Osteoblast (primary cell): ENCODE results near the gene F11R. TPM values are rescaled to one million over a fixed set of nuclear protein-coding genes. Genes with fewer than 3 reads are reported as not detected.
A peak's percentile ranks its signal among the peaks of the same experiment; 100 is the strongest.

Experiments
- DNase-seq: peaks from one replicate; pipeline ENCODE4 v3.0.0; 2011; ENCODE audit warnings: low spot score, mixed read lengths; ENCODE audit not compliant: insufficient read length; ENCODE audit errors: missing footprints
- H2AFZ ChIP-seq: 2 replicates; pipeline ENCODE4 v1.6.0; 2011; ENCODE audit warnings: mild to moderate bottlenecking, low read length
- H3K27ac ChIP-seq: 2 replicates; pipeline ENCODE4 v1.5.1; 2011; ENCODE audit warnings: mild to moderate bottlenecking, low read depth, low read length, moderate library complexity
- H3K27me3 ChIP-seq: 2 replicates; pipeline ENCODE4 v1.6.0; 2012; ENCODE audit warnings: mild to moderate bottlenecking, control low read depth, inconsistent platforms, low read length, moderate library complexity; ENCODE audit not compliant: insufficient read depth
- H3K36me3 ChIP-seq: 2 replicates; pipeline ENCODE4 v1.5.1; 2011; ENCODE audit warnings: mild to moderate bottlenecking, low read length, control low read depth, moderate library complexity; ENCODE audit not compliant: insufficient read depth
- H3K4me1 ChIP-seq: 2 replicates; pipeline ENCODE4 v1.5.1; 2011; ENCODE audit warnings: mild to moderate bottlenecking, low read length, control low read depth, moderate library complexity; ENCODE audit not compliant: insufficient read depth
- H3K4me2 ChIP-seq: 2 replicates; pipeline ENCODE4 v1.6.0; 2011; ENCODE audit warnings: mild to moderate bottlenecking, low read length; ENCODE audit not compliant: insufficient read depth
- H3K4me3 ChIP-seq: fragments of 200-600 bp; sonication (generic); 3 replicates; pipeline ENCODE4 v1.5.1; 2012; ENCODE audit warnings: mild to moderate bottlenecking, low read length, inconsistent platforms; ENCODE audit not compliant: insufficient read depth
- H3K79me2 ChIP-seq: 2 replicates; pipeline ENCODE4 v1.6.0; 2012; ENCODE audit warnings: mild to moderate bottlenecking, low read length, control low read depth, inconsistent platforms; ENCODE audit not compliant: insufficient read depth
- H3K9me3 ChIP-seq: 2 replicates; pipeline ENCODE4 v1.5.1; 2011; ENCODE audit warnings: low read depth, low read length, control low read depth
- H4K20me1 ChIP-seq: 2 replicates; pipeline ENCODE4 v1.6.0; 2012; ENCODE audit warnings: mild to moderate bottlenecking, low read length, control low read depth; ENCODE audit not compliant: insufficient read depth
- total RNA-seq: library from RNA; depleted of rRNA; stranded (reverse); fragments of >200 nt; gene quantifications from 2 replicates; pipeline ENCODE4 v1.2.3, GENCODE V29; 2012
- TF ChIP-seq, protein P1 (sequence below): IDR thresholded peaks from 2 replicates; pipeline ENCODE4 v1.5.1; 2011; ENCODE audit warnings: mild to moderate bottlenecking, low read depth, low read length, moderate library complexity; ENCODE audit errors: extremely low read depth

The F11R gene
- total RNA-seq, 1 donor: 0.72 TPM

DNA sequence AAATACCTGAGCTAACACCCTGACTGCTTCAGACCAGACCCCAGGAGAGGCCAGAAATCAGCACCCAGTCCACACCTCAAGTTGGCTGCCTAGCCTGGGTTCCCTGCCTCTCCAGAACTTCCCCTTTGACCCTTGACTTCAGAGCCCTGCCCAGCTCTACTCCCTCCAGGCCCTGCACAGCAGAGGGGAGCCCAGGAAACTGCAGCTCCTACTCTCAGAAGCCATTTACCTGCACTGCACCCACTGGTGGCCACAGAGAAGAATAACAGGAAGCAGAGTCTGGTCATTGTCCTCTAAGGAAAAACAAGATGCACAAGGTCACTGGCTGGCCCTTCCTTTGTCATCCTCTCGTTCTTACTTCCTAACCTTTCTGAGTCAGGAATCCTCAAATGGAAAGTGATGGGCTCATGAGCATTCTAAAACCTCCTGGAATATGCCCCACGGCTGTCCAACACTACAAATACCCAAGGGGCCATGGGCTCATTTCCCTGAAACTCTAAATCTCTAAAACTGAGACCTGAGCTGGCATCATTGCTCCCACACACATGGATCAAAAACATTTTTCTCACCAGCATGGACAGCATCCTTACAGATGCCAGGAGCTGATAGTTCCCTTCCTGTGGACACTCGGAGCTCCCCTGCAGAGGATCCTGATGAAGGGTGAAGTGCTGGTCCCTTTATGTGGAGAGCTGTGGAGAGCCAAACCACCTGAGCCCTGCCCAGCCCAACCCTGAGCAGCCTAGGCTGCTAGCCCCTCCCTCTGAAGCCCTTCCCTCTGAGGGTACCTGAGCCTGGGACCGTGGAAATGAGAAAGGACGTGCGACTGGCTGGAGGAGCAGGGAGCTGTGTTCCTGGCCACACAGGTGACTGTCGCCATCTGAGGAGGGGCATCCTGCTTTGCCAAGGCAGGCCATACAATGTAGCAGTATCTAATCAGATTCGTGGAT lies 66.5 kb downstream of the F11R start, which contains the start of gene ITLN2:
TSS of gene ITLN2 (minus strand) at position 652 of the 947 bp plus-strand sequence. CDS start at position 584, 68 bp downstream.
- TF ChIP-seq, protein P1, sequence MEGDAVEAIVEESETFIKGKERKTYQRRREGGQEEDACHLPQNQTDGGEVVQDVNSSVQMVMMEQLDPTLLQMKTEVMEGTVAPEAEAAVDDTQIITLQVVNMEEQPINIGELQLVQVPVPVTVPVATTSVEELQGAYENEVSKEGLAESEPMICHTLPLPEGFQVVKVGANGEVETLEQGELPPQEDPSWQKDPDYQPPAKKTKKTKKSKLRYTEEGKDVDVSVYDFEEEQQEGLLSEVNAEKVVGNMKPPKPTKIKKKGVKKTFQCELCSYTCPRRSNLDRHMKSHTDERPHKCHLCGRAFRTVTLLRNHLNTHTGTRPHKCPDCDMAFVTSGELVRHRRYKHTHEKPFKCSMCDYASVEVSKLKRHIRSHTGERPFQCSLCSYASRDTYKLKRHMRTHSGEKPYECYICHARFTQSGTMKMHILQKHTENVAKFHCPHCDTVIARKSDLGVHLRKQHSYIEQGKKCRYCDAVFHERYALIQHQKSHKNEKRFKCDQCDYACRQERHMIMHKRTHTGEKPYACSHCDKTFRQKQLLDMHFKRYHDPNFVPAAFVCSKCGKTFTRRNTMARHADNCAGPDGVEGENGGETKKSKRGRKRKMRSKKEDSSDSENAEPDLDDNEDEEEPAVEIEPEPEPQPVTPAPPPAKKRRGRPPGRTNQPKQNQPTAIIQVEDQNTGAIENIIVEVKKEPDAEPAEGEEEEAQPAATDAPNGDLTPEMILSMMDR: peak; percentile 64
- H3K36me3 ChIP-seq: no peaks in the 10 kb centered on the region
- no peak within 1 kb of the TSS for H3K27ac ChIP-seq
- H3K4me1 ChIP-seq: no peaks in the 10 kb centered on the region
- no peak within 1 kb of the TSS for H2AFZ ChIP-seq
- H4K20me1 ChIP-seq: no peaks in the 10 kb centered on the region
- H3K27me3 ChIP-seq: peaks cover 6% of the 10 kb centered on the region
- DNase-seq: peak; percentile 85
- no peak within 1 kb of the TSS for H3K4me3 ChIP-seq
- H3K9me3 ChIP-seq: no peaks in the 10 kb centered on the region
- no peak within 1 kb of the TSS for H3K4me2 ChIP-seq
- no peaks in the 10 kb centered on the region for H3K79me2 ChIP-seq

DNA sequence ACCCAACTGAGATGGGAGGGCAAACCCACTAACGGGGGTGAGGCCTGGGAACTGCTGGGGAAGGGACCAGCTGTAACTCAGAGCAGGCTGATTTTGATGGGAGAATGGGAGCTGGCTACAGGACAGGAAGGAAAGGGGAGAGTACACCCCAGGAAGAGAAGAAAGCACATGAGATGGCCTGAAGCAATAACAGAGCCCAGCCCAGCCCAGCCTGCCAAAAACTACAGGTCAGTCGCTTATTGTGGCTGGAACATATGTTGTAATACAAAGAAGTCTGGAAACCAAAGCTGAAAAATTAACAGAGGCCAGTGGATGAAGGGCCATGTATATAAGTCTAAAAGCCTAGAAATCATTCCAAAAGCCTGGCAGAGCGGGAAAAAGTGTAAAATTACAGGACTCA lies 67.9 kb downstream of the F11R start:
- Histone ChIP-seq H3K36me3 (no peaks in the 10 kb centered on the region), H4K20me1 (no peaks in the 10 kb centered on the region), H3K27ac (no peak overlapping the region), H3K9me3 (no peaks in the 10 kb centered on the region), H2AFZ (no peak overlapping the region), H3K4me2 (no peak overlapping the region), H3K4me1 (no peaks in the 10 kb centered on the region), H3K27me3 (peaks cover 6% of the 10 kb centered on the region), H3K4me3 (no peak overlapping the region), H3K79me2 (no peaks in the 10 kb centered on the region)
- TF ChIP-seq, protein P1: no peak
- no peak for DNase-seq

DNA sequence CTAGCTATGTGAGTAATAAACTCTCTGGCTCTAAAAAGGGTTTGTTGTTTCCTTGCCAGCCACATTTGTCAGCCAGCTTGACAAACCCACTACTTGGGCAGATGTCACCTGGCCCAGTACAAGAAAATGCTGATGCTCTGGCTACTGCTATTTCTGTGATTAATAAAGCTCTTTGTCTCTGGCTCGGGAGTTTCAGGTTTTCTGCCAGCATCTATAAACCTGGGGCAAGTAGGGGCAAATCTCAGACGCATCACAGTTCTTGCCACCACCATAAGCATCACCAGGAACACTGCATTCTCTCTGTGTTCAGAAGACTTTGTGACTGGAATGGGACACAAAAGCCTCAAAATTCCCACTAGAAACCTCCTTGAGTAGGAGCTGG lies 68.8 kb downstream of the F11R start:
- peaks cover 6% of the 10 kb centered on the region for H3K27me3 ChIP-seq
- H4K20me1 ChIP-seq: no peaks in the 10 kb centered on the region
- no peak overlapping the region for H3K4me2 ChIP-seq
- no peaks in the 10 kb centered on the region for H3K9me3 ChIP-seq
- peak; percentile 5 for DNase-seq
- no peak overlapping the region for H2AFZ ChIP-seq
- H3K4me3 ChIP-seq: no peak overlapping the region
- no peak overlapping the region for H3K27ac ChIP-seq
- TF ChIP-seq, protein P1: no peak
- no peaks in the 10 kb centered on the region for H3K36me3 ChIP-seq
- H3K79me2 ChIP-seq: no peaks in the 10 kb centered on the region
- no peaks in the 10 kb centered on the region for H3K4me1 ChIP-seq

DNA sequence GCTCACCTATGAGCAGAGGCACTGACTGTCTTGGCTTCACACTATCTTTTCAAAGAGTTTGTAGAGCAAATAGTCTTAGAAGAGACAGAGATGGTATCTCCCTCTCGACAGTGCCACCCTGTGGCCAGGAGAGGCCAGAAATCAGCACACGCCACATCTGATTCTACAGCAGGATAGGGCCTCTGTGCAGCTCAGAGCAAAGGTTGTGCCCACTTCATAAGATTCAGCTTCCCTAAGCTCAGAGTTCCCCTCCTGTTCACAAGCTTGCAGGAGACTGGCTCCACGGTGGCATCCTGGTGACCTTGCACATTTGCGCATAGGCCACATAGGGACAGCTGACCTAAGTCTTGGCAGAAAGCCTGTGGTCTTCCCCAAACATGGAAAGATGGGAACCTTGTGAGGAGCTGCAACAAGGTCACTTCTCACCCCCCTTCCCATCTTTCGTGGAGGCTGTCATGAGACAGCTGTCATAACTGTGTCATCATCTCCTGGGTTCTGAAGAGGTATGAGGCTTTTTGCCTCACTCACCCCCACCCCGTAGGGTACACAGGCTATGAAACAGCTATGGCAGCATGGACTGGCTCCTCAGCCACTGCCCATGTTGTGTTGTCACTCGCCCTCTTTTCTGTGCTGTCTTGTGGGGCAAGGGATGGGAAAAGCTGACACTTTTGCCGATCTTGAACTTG lies 69.4 kb downstream of the F11R start:
- H4K20me1 ChIP-seq: no peaks in the 10 kb centered on the region
- H3K4me2 ChIP-seq: no peak overlapping the region
- no peaks in the 10 kb centered on the region for H3K9me3 ChIP-seq
- no peak overlapping the region for H3K4me3 ChIP-seq
- H3K79me2 ChIP-seq: no peaks in the 10 kb centered on the region
- DNase-seq: peak; percentile 79
- no peaks in the 10 kb centered on the region for H3K4me1 ChIP-seq
- TF ChIP-seq, protein P1: peak; percentile 76
- peaks cover 6% of the 10 kb centered on the region for H3K27me3 ChIP-seq
- H2AFZ ChIP-seq: no peak overlapping the region
- H3K27ac ChIP-seq: no peak overlapping the region
- no peaks in the 10 kb centered on the region for H3K36me3 ChIP-seq
